ENCODE results near the gene TMEM255A.

DNA sequence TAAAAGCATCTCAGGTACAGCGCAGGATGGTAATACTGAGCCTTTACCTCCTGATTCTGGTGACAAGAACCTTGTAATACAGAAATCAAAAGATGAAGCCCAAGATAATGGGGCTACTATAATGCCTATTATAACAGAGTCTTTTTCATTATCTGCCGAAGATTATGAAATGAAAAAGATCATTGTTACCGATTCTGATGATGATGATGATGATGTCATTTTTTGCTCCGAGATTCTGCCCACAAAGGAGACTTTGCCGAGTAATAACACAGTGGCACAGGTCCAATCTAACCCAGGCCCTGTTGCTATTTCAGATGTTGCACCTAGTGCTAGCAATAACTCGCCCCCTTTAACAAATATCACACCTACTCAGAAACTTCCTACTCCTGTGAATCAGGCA lies 57.5 kb downstream of the TMEM255A start:
- TF ChIP-seq, protein P1, sequence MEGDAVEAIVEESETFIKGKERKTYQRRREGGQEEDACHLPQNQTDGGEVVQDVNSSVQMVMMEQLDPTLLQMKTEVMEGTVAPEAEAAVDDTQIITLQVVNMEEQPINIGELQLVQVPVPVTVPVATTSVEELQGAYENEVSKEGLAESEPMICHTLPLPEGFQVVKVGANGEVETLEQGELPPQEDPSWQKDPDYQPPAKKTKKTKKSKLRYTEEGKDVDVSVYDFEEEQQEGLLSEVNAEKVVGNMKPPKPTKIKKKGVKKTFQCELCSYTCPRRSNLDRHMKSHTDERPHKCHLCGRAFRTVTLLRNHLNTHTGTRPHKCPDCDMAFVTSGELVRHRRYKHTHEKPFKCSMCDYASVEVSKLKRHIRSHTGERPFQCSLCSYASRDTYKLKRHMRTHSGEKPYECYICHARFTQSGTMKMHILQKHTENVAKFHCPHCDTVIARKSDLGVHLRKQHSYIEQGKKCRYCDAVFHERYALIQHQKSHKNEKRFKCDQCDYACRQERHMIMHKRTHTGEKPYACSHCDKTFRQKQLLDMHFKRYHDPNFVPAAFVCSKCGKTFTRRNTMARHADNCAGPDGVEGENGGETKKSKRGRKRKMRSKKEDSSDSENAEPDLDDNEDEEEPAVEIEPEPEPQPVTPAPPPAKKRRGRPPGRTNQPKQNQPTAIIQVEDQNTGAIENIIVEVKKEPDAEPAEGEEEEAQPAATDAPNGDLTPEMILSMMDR (IDR thresholded peaks at IDR 0.05) = no peak
- no peak for TF ChIP-seq POLR2A (IDR thresholded peaks at IDR 0.05)
